ENCODE results near the gene CARMIL3.

Gene CARMIL3

DNA sequence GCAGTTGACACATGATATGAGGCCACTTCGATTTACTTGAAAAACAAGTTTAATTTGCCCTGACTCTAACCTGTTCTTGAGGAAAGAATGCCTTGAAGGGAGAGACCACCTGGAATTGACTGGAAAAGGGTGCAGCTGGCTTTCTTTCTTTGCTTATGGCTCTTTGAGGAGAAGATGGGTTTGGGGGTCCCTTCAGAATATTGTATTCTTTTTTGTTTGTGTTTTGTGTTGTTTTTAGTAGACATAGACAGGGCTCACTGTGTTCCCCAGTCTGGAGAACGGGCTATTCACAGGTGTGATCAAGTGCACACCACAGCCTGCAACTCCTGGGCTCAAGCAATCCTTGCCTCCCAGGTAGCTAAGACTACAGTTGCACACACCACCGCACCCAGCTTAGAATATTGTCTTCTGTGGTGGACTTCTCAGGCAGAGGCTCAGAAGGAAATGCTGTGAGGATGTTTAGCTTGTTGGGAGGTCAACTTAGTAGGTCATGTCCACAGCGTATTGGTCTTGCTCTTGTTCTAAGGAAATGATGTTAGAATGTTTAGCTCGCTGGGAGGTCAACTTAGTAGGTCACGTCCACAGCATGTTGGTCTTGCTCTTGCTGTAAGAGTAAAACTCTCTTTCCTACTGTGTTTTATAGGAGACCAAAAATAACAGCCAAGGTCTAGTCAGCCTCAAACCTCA, 64.5 kb downstream of the CARMIL3 start:
- DNase-seq, result no peak

DNA sequence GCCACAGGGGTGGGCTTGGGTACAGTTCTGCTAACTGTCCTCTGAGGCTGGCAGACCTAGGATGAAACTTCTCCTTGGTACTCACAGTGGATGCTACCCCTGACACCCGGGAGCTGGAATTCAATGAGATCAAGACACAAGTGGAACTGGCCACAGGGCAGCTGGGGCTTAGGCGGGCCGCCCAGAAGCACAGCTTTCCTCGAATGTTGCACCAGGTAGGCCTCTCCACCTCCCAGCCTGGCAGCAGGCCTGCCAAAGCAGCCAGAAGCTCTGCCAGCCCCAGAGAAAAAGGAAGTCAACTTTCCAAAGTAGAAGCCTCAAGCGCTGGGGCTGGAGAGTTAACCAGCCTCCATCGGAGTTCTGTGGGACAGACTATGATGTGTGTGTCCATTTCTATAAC, 65.4 kb downstream of the CARMIL3 start:
- DNase-seq, result no peak
